GM12891 (cell line): Measurements from ENCODE around the gene NEK8.
A peak's percentile ranks its signal among the peaks of the same experiment; 100 is the strongest.
"Not testable (repeated sequence)": the region's sequence is repeated elsewhere in the genome, so short reads cannot be mapped to it uniquely, and the experiment has no call there.

Experiments used
- DNase-seq: peaks from one replicate; pipeline ENCODE4 v3.0.0; 2011; ENCODE audit warnings: low spot score; ENCODE audit not compliant: insufficient read length
- FAIRE-seq: peaks from 2 replicates; lab custom pipeline; 2011; peaks lifted over from hg19 to GRCh38; lab: Jason Lieb, UNC
- PAX5 ChIP-seq: IDR thresholded peaks from 2 replicates; pipeline ENCODE4 v1.6.1; 2011; ENCODE audit warnings: low read length, moderate library complexity, mild to moderate bottlenecking; ENCODE audit not compliant: insufficient read depth, severe bottlenecking
- POLR2A ChIP-seq: IDR thresholded peaks from 2 replicates; pipeline ENCODE4 v1.6.1; 2011; ENCODE audit warnings: low read depth, low read length, control low read depth
- POLR2AphosphoS5 ChIP-seq: IDR thresholded peaks from 2 replicates; pipeline ENCODE4 v1.6.1; 2011; ENCODE audit warnings: low read depth, low read length, control low read depth
- POU2F2 ChIP-seq: IDR thresholded peaks from 2 replicates; pipeline ENCODE4 v1.6.1; 2011; ENCODE audit warnings: low read depth, mild to moderate bottlenecking, control low read depth, low read length, moderate library complexity
- SPI1 ChIP-seq: IDR thresholded peaks from 2 replicates; pipeline ENCODE4 v1.6.1; 2011; ENCODE audit warnings: low read depth, low read length, control low read depth
- TAF1 ChIP-seq: IDR thresholded peaks from 2 replicates; pipeline ENCODE4 v1.6.1; 2011; ENCODE audit warnings: low read depth, low read length, control low read depth

NEK8 gene

DNA sequence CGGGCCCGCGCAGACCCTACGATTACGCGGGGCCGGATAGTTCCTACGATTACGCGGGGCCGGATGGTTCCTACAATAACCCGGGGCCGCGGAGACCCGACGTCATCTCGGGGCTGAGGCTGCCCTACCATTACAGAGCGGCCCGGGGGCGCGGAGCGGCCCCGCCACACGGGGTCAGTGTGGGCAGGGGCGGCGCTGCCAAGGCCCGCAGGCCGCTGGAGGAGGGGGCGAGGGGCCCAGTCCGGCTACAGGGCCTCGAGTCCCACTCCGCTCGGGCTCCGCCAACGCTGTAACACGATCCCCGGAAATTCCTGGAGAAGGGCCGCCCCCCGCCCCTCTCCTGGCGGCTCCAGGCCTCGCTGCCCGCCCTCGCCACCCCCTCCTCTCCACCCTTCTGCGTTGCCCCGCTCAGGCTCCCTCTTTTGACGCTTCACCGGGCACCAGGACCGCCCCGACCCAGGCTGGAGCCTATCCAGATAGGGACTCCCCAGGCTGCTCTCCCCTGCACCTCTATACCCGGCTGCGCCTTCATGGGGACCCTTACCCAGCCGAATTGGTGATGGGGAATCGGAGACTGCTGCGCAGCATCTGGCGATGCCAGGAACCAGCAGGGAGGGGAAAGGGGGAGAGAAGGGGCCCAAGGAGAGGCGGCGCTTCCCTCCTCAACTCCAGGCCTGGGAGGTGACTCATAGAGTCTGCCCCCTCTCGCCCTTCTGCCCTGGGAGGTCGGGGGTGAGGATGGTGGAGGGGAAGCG lies 10.8 kb upstream of the NEK8 start, which contains the start of gene RAB34:
RAB34 (minus strand) TSS at position 291 of the 755 bp plus-strand sequence. CDS start 602 bp downstream, outside the sequence.
- TF ChIP-seq SPI1: no peak
- no peak for TF ChIP-seq TAF1
- no peak for TF ChIP-seq POLR2A
- no peak for TF ChIP-seq POLR2AphosphoS5
- no peak for TF ChIP-seq POU2F2
- no peak for TF ChIP-seq PAX5
- FAIRE-seq (peak; percentile 5), DNase-seq (no peak)

DNA sequence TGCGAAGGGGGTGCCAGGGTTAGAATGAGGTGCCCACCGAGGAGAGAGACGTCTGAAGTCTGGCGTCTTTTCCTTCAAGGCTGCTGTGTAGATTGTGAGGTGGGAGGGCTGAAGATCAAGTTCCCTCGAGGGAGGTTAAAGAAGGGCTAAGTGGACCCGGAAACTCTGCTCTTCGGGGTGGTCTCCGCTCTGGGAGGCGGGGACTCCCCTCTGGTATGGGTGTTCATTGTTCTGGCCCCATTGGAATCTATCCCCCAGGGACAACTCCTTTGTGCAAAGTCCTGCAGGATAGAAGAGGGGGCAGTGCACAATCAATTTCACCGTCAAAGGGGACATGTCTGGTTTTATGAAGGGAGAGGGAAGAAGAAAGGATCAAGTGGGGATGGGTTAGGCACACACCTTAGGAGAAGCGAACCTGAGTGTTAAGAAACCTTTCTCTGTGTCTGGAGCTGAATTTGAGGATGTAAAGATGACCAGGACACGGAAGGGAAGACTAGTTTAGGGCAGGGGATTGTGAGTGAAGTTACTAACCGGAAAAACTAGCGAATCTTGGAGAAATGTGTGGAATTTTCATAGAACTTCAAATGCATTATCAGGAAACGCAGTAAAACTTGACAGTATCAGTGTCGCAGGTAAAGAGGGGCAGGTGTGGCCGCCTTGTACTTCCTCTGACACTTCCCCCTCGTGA lies 10.1 kb upstream of the NEK8 start:
- TF ChIP-seq POLR2A: no peak
- TF ChIP-seq POU2F2: no peak
- no peak for TF ChIP-seq TAF1
- no peak for TF ChIP-seq SPI1
- no peak for TF ChIP-seq POLR2AphosphoS5
- TF ChIP-seq PAX5: no peak
- FAIRE-seq: no peak
- DNase-seq: no peak

DNA sequence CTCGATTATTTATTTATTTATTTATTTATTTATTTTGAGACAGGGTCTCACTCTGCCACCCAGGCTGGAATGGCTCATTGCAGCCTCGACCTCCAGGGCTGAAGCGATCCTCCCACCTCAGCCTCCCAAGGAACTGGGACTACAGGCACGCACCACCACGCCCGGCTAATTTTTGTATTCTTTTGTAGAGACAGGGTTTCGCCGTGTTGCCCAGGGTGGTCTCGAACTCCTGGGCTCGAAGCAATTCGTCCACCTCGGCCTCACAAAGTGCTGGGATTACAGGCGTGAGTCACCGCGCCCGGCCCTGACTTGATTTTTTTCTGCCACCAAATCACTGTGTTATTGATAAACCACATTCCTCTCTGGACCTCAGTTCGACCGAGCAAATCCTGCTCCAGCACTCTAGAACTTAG lies 9.6 kb upstream of the NEK8 start:
- DNase-seq (no peak), FAIRE-seq (no peak)
- no peak for TF ChIP-seq POU2F2
- no peak for TF ChIP-seq POLR2AphosphoS5
- no peak for TF ChIP-seq TAF1
- TF ChIP-seq POLR2A: no peak
- no peak for TF ChIP-seq SPI1
- no peak for TF ChIP-seq PAX5

DNA sequence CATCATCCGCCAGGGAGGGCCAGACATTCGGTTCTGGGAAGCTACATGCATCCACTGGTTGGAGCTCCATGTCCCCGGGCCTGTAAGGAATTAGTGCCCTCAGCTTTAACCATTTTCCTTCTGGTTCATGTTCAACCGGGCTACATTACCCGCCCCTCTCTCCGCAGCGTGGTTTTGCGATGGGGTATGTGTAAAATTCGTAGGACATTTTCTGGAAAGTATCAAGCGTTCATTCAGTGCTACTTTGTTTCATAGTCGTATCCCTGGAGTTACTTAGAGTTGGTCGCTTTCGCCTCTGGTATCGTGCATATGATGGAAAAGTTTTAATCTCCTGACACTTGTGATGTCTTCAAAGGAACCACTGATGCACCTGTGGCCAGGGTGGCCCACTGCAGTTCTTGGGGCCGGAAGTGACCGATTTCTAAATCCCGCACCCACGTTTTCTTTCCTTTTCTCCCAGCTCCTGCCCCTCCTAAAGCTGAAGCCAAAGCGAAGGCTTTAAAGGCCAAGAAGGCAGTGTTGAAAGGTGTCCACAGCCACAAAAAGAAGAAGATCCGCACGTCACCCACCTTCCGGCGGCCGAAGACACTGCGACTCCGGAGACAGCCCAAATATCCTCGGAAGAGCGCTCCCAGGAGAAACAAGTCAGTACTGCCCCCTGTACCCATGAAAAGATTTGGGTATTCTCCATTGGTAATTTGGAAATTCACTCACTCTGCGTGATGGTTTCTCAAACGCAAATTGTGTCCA lies 8.2 kb upstream of the NEK8 start:
- DNase-seq: no peak
- no peak for FAIRE-seq
- TF ChIP-seq PAX5 (no peak), TAF1 (no peak), POLR2A (peak; percentile 61), POLR2AphosphoS5 (peak; percentile 82; the same call in 1 of the 2 replicates), POU2F2 (no peak), SPI1 (no peak)

DNA sequence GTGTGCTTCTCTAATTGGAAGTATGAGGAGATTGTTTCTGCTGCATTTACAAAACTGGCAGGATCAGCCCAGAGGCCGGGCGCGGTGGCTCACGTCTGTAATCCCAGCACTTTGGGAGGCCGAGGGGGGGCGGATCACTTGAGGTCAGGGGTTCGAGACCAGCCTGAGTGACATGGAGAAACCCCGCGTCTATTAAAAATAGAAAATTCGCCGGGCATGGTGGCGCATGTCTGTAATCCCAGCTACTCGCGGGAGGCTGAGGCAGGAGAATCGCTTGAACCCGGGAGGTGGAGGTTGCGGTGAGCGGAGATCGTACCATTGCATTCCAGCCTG lies 7.6 kb upstream of the NEK8 start:
- not testable (repeated sequence) for FAIRE-seq, DNase-seq

DNA sequence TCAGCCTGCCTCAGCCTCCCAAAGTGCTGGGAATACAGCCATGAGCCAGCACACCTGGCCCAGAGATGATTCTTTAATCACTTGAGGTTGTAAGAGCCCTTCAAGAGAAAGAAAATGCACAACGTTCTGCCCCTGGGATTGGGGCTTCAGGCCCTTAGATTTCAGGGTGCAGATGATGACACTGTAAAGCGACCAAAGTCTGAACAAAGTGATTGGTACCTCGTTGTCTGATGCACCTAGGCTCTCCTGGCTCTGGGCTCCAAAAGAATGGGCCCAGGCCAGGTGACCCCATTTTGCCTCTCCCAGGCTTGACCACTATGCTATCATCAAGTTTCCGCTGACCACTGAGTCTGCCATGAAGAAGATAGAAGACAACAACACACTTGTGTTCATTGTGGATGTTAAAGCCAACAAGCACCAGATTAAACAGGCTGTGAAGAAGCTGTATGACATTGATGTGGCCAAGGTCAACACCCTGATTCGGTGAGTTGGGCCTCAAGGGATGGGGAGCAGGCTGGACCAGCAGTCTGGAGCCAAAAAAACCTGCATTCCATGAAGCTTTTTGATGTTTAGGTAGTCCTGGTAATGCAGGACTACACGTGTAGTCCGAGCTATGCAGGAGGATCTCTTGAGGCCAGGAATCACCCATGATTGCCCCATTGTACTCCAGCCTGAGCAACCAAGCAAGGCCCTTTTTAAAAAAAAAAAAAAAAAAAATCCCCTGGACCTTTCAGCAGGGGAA lies 6.0 kb upstream of the NEK8 start:
- DNase-seq: no peak
- TF ChIP-seq POLR2AphosphoS5 (peak; percentile 74), TAF1 (no peak)
- no peak for FAIRE-seq

DNA sequence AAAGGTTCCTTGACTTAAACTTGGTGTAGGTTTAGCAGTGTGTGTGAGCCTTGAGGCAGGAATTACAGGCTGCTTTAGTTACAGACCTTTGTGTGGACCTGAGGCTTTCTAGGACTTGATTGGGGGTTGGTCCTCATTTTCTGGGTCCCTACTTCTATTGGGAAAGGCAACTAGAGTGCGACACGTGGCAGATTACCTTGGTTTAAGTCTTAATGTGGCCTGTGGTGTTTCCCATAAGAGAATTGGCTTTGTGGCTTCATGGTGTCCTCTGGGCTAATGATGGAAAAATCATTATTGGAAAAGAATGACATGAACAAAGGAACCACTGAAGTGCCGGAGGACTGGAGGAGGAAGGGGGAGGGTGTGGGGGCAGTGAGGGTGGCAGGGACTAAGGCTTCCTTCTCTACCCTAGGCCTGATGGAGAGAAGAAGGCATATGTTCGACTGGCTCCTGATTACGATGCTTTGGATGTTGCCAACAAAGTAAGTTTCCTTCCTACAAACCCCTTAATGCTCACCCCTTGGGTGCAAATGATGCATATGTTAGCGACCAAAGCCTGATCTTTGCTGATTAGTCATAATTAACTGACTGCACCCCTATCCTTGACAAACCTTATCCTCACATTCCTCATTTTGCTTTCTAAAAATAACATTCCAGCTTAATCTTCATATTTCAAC lies 5.3 kb upstream of the NEK8 start:
- TF ChIP-seq PAX5 (no peak), POLR2AphosphoS5 (no peak; the same call in 1 of the 2 replicates), POU2F2 (no peak), TAF1 (no peak), SPI1 (no peak), POLR2A (no peak; the same call in 1 of the 2 replicates)
- FAIRE-seq: no peak
- no peak for DNase-seq

DNA sequence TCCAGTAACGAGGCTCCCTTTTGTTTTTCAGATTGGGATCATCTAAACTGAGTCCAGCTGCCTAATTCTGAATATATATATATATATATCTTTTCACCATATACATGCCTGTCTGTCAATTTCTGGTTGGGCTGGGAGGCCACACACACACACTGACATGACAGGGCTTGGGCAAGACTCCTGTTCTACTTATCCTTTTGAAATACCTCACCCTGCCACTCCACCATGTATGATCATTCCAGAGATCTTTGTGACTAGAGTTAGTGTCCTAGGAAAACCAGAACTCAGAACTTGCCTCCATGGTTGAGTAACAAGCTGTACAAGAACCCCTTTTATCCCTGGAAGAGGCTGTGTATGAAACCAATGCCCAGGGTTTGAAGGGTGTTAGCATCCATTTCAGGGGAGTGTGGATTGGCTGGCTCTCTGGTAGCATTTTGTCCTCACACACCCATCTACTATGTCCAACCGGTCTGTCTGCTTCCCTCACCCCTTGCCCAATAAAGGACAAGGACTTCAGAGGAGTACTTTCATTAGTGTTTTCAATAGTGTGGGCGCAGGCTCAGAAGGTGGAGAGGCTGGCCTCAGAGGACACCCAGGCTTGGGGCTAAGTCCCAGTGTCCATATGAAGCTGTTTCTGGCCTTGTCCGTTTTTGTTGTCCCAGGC lies 4.6 kb upstream of the NEK8 start:
- FAIRE-seq, DNase-seq: not testable (repeated sequence)
- TF ChIP-seq POU2F2: peak; percentile 7; the same call in 1 of the 2 replicates
